Heart left ventricle (tissue), 13 donors: ENCODE results near the gene KCNE4.

Experiments used
- POLR2A ChIP-seq, 2 donors: fragments of 450-650 bp; IDR thresholded peaks; one replicate each; pipeline ENCODE4 v1.6.1; 2017; ENCODE audit warnings: antibody characterized with exemption in 2 of 2, mild to moderate bottlenecking in 2 of 2, moderate library complexity in 2 of 2
- TF ChIP-seq, protein P1 (sequence below), 12 donors: fragments of 200-600 bp; sonication (generic) in 4 of 12; IDR thresholded peaks; one replicate each; pipeline versions ENCODE4 v1.5.0 to v1.8.0; 2018 to 2022; ENCODE audit warnings: antibody characterized with exemption in 12 of 12, mild to moderate bottlenecking in 5 of 12
- donor health status: ischemic (EF 13 %, LVEDD 7.1; RV severe dilation, severe dysfunction).
- donor health status: DM: no; HTN: yes; CAD: no.
- donor health status: DM: no; HTN: no; CAD: no.
- donor health status: ischemic (EF 25% LVEDD 6.9; RV normal size, moderate dysfunction).
- donor health status: ischemic (EF 25% LVEDD 5.7; RV mildly dilated, moderate dysfunction).
- donor health status: ischemic (EF 35%, LVEDD 5.7; RV mildly dilated, moderate dysfunction).
- donor health status: nonischemic (EF 11% LVEDD 7.7; RV severe dilation, severe dysfunction).
- donor health status: DM: yes; HTN: yes; CAD: no.
- donor health status: PGD.
- donor health status: ischemic (EF 29% LVEDD 5.4; RV normal size, mild dysfunction).
- donor health status: nonischemic (EF 23%, LVEDD 6.1; RV moderate dilation, normal function).

DNA sequence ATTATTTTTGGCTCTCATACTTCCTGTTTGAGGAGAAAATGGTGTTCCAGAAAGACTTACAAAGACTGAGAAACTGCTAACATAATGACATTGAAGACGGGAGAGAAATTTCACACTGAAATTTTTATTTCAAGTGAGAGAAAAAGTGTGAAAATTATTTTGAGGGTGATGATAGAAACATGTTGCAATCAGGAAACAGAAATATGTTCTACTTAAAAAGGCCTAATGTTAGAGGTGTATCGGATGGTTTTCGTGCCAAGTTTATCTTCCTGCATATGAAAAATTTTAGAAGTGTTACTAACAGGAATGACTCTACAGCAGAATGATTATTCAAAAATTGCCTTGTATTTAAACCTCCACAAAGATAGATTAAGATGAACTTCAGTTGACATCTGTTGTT lies 50.5 kb downstream of the KCNE4 start:
- TF ChIP-seq, protein P1, sequence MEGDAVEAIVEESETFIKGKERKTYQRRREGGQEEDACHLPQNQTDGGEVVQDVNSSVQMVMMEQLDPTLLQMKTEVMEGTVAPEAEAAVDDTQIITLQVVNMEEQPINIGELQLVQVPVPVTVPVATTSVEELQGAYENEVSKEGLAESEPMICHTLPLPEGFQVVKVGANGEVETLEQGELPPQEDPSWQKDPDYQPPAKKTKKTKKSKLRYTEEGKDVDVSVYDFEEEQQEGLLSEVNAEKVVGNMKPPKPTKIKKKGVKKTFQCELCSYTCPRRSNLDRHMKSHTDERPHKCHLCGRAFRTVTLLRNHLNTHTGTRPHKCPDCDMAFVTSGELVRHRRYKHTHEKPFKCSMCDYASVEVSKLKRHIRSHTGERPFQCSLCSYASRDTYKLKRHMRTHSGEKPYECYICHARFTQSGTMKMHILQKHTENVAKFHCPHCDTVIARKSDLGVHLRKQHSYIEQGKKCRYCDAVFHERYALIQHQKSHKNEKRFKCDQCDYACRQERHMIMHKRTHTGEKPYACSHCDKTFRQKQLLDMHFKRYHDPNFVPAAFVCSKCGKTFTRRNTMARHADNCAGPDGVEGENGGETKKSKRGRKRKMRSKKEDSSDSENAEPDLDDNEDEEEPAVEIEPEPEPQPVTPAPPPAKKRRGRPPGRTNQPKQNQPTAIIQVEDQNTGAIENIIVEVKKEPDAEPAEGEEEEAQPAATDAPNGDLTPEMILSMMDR (IDR thresholded peaks at IDR 0.05): no peak
- no peak for TF ChIP-seq POLR2A (IDR thresholded peaks at IDR 0.05)
